HepG2 (cell line): ENCODE measurements around the gene TRAP1. TPM values are rescaled to one million over a fixed set of nuclear protein-coding genes. Genes with fewer than 3 reads are reported as not detected.

Experiments
- ATAC-seq: fragments of 200-7000 bp; cut with Tn5 transposase; 3 replicates; pipeline ENCODE4 v1.9.1; 2020; ENCODE audit warnings: mild to moderate bottlenecking, moderate library complexity
- BruUV-seq: library from RNA; stranded (reverse); fragments of 400-500 nt; replicated peaks from 2 replicates; lab custom pipeline; 2021; lab: Mats Ljungman, UMichigan
- CTCF ChIA-PET: fragments of 300-600 bp; formaldehyde crosslinking; extraction: SDS; loops from one replicate; lab custom pipeline; 2021; ENCODE audit warnings: low total read pairs, inconsistent platforms, low intra/inter-chr PET ratio; lab: Yijun Ruan, JAX
- POLR2A ChIA-PET: fragments of 350-600 bp; sonication (Branson Sonifier 250); formaldehyde crosslinking; loops from one replicate; lab custom pipeline; 2020; ENCODE audit warnings: antibody characterized with exemption, inconsistent platforms; lab: Yijun Ruan, JAX
- DNase-seq: peaks from one replicate; pipeline ENCODE4 v3.0.0-alpha.2; 2015; ENCODE audit warnings: low spot score
- FAIRE-seq: peaks from 3 replicates; lab custom pipeline; 2011; peaks lifted over from hg19 to GRCh38; lab: Jason Lieb, UNC
- H2AFZ ChIP-seq: one replicate; pipeline ENCODE4 v1.6.1; 2011; ENCODE audit warnings: low read length, inconsistent platforms
- H3K27ac ChIP-seq: fragments of 300-600 bp; 3 replicates; pipeline ENCODE4 v1.8.0; 2011; ENCODE audit warnings: mixed run types, mild to moderate bottlenecking, mixed read lengths, low read length, inconsistent platforms; ENCODE audit not compliant: insufficient read depth; ENCODE audit errors: extremely low read length
- H3K27me3 ChIP-seq, 2 experiments: fragments of 200-600 bp in 1 of 2; 2 replicates in 1 of 2; 3 replicates in 1 of 2; pipeline versions ENCODE4 v1.6.0 to v1.8.0; 2011; ENCODE audit warnings: low read length in 2 of 2, mild to moderate bottlenecking in 2 of 2, moderate library complexity in 2 of 2, inconsistent platforms in 1 of 2; ENCODE audit not compliant: insufficient read depth in 2 of 2, control insufficient read depth in 1 of 2
- H3K36me3 ChIP-seq, 2 experiments: fragments of 200-600 bp in 1 of 2; replicated peaks in 1 of 2; 2 replicates in 1 of 2; 3 replicates in 1 of 2; pipeline versions ENCODE4 v1.5.1 to v1.8.0; 2011; ENCODE audit warnings: low read length in 2 of 2, inconsistent platforms in 1 of 2; ENCODE audit not compliant: insufficient read depth in 2 of 2, control insufficient read depth in 1 of 2
- H3K4me1 ChIP-seq: 2 replicates; pipeline ENCODE4 v1.5.1; 2012; ENCODE audit warnings: low read length, inconsistent platforms; ENCODE audit not compliant: insufficient read depth
- H3K4me2 ChIP-seq: 2 replicates; pipeline ENCODE4 v1.6.0; 2011; ENCODE audit warnings: low read depth, low read length, inconsistent platforms
- H3K4me3 ChIP-seq, 3 experiments: fragments of 200-600 bp in 1 of 3; sonication (generic), shearing (Covaris generic) in 1 of 3; replicated peaks in 1 of 3; 2 replicates each; pipeline ENCODE4 v1.5.1; 2011 to 2016; ENCODE audit warnings: low read length in 3 of 3, inconsistent platforms in 2 of 3, low read depth in 2 of 3, mild to moderate bottlenecking in 2 of 3, control low read depth in 1 of 3, mixed read lengths in 1 of 3; ENCODE audit not compliant: insufficient read depth in 1 of 3
- H3K79me2 ChIP-seq: one replicate; pipeline ENCODE4 v1.6.1; 2011; ENCODE audit warnings: low read length, inconsistent platforms; ENCODE audit not compliant: insufficient read depth
- H3K9ac ChIP-seq: 2 replicates; pipeline ENCODE4 v1.6.0; 2011; ENCODE audit warnings: mild to moderate bottlenecking, low read depth, low read length, inconsistent platforms; ENCODE audit not compliant: insufficient read depth
- H3K9me3 ChIP-seq: 2 replicates; pipeline ENCODE4 v1.5.1; 2012; ENCODE audit warnings: mild to moderate bottlenecking, low read length
- H4K20me1 ChIP-seq: 2 replicates; pipeline ENCODE4 v1.6.0; 2011; ENCODE audit warnings: inconsistent platforms, mild to moderate bottlenecking, low read length, moderate library complexity; ENCODE audit not compliant: insufficient read depth
- EED ChIP-seq: sonication (generic); formaldehyde crosslinking; IDR thresholded peaks from 2 replicates; pipeline ENCODE4 v1.5.0; 2020; ENCODE audit warnings: mild to moderate bottlenecking, missing genetic modification reagents
- KLF16 ChIP-seq, 2 experiments: sonication (generic) in 1 of 2; formaldehyde crosslinking in 1 of 2; IDR thresholded peaks; 2 replicates each; pipeline versions ENCODE4 v1.6.1 to v1.8.0; 2016 to 2023; ENCODE audit warnings: missing genetic modification reagents in 2 of 2, missing compliant biosample characterization in 1 of 2
- NFE2 ChIP-seq: sonication (generic); formaldehyde crosslinking; IDR thresholded peaks from 2 replicates; pipeline ENCODE4 v1.4.0; 2020; ENCODE audit warnings: missing genetic modification reagents
- NRL ChIP-seq: sonication (generic); formaldehyde crosslinking; IDR thresholded peaks from 2 replicates; pipeline ENCODE4 v1.5.0; 2020; ENCODE audit warnings: missing genetic modification reagents, mild to moderate bottlenecking, moderate library complexity, borderline replicate concordance
- RAD21 ChIP-seq: fragments of 450-650 bp; formaldehyde crosslinking; IDR thresholded peaks from 2 replicates; pipeline ENCODE4 v1.5.0; 2020; ENCODE audit warnings: mild to moderate bottlenecking
- RFXAP ChIP-seq: sonication (generic); formaldehyde crosslinking; IDR thresholded peaks from 2 replicates; pipeline ENCODE4 v1.4.0; 2020; ENCODE audit warnings: missing genetic modification reagents, borderline replicate concordance
- SALL1 ChIP-seq: sonication (generic); formaldehyde crosslinking; IDR thresholded peaks from 2 replicates; pipeline ENCODE4 v1.8.0; 2022; ENCODE audit warnings: mild to moderate bottlenecking, missing genetic modification reagents
- TAF15 ChIP-seq: fragments of 200-400 bp; formaldehyde crosslinking; IDR thresholded peaks from one replicate; pipeline ENCODE4 v1.6.1; 2018; ENCODE audit warnings: mild to moderate bottlenecking, low read depth, low read length; ENCODE audit not compliant: poor library complexity, severe bottlenecking
- ZC3H4 ChIP-seq: sonication (generic); formaldehyde crosslinking; IDR thresholded peaks from 2 replicates; pipeline ENCODE4 v1.4.0; 2020; ENCODE audit warnings: missing genetic modification reagents, borderline replicate concordance
- ZNF329 ChIP-seq: sonication (generic); formaldehyde crosslinking; IDR thresholded peaks from 2 replicates; pipeline ENCODE4 v1.9.0; 2021; ENCODE audit warnings: low read depth, mild to moderate bottlenecking, missing genetic modification reagents
- ZNF652 ChIP-seq: IDR thresholded peaks from 2 replicates; pipeline ENCODE4 v1.6.1; 2016; ENCODE audit warnings: low read depth, borderline replicate concordance
- WGBS: methylation state at CpG from one replicate; pipeline ENCODE4 v1.1.6; 2017; ENCODE audit warnings: low lambda C conversion rate; 5-methylcytosine and 5-hydroxymethylcytosine counted together
- in situ Hi-C: cut with HindIII; loops from 2 replicates; pipeline ENCODE4 v1.10.0; 2017; ENCODE audit warnings: low pct_unique_long_range_greater_than_20kb; ENCODE audit not compliant: extremely low pct_ligation_motif_present
- intact Hi-C: fragments of 100-400 bp; cut with micrococcal nuclease; formaldehyde crosslinking; loops from one replicate; pipeline ENCODE4 v1.10.0; 2022; ENCODE audit not compliant: unreplicated experiment
- polyA plus RNA-seq, 8 experiments: library from polyadenylated mRNA; depleted of rRNA in 3 of 8; stranded (reverse) in 7 of 8; unstranded in 1 of 8; fragments of >200 nt; fragmentation: Illumina TruSeq in 4 of 8; extraction: Trizol in 4 of 8; gene quantifications; 2 replicates each; pipeline versions ENCODE4 v1.2.1 to v1.2.3, GENCODE V29; 2011 to 2016; ENCODE audit warnings: low read depth in 4 of 8, missing spikeins in 1 of 8, mixed read lengths in 1 of 8; ENCODE audit not compliant: insufficient read depth in 1 of 8
- total RNA-seq, 5 experiments: library from RNA; depleted of rRNA; stranded (reverse); fragments of >200 nt; fragmentation: Illumina TruSeq; extraction: Trizol; gene quantifications; 2 replicates each; pipeline ENCODE4 v1.2.3, GENCODE V29; 2016; ENCODE audit warnings: low read depth in 1 of 5
- TF ChIP-seq, protein P1 (sequence below): sonication (generic); formaldehyde crosslinking; IDR thresholded peaks from 2 replicates; pipeline ENCODE4 v1.4.0; 2020; ENCODE audit warnings: missing genetic modification reagents, borderline replicate concordance
- TF ChIP-seq, protein P2 (sequence below), 2 experiments: IDR thresholded peaks; 2 replicates each; pipeline ENCODE4 v1.6.1; 2011 to 2012; ENCODE audit warnings: low read length in 2 of 2, borderline replicate concordance in 1 of 2, low read depth in 1 of 2, mild to moderate bottlenecking in 1 of 2, moderate library complexity in 1 of 2

The TRAP1 gene
- total and polyA plus RNA-seq, 2 of the 13 experiments (the other 11 are each of a cell fraction or from before 2014, with no cell fraction given): 127 to 240 TPM

DNA sequence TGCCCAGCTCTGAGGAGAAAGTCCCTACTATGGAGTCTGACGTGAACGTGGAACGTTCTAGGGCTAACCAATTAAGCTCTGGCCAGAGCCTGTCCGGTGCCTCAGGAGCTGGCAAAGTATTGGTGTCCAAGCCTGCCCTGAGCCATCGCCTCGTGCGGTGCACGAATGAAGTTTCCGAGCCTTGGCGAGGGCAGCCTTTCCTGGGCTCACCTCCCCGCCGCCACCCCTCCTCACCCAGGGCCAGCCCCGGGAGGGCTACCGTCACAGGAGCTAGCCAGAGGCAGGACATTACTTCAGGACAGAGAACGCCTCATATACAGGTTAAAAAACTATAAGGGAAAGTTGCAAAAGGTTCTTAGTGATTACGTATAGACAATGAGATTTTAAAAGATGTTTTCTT is 23.6 kb upstream of the TRAP1 start (continued):
- TF ChIP-seq, protein P1, sequence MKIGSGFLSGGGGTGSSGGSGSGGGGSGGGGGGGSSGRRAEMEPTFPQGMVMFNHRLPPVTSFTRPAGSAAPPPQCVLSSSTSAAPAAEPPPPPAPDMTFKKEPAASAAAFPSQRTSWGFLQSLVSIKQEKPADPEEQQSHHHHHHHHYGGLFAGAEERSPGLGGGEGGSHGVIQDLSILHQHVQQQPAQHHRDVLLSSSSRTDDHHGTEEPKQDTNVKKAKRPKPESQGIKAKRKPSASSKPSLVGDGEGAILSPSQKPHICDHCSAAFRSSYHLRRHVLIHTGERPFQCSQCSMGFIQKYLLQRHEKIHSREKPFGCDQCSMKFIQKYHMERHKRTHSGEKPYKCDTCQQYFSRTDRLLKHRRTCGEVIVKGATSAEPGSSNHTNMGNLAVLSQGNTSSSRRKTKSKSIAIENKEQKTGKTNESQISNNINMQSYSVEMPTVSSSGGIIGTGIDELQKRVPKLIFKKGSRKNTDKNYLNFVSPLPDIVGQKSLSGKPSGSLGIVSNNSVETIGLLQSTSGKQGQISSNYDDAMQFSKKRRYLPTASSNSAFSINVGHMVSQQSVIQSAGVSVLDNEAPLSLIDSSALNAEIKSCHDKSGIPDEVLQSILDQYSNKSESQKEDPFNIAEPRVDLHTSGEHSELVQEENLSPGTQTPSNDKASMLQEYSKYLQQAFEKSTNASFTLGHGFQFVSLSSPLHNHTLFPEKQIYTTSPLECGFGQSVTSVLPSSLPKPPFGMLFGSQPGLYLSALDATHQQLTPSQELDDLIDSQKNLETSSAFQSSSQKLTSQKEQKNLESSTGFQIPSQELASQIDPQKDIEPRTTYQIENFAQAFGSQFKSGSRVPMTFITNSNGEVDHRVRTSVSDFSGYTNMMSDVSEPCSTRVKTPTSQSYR (CRISPR knock-in tag): no peak
- no peak for TF ChIP-seq TAF15
- TF ChIP-seq SALL1 (CRISPR knock-in tag): no peak
- TF ChIP-seq ZNF652 (CRISPR knock-in tag): no peak
- no peak for TF ChIP-seq NRL (CRISPR knock-in tag)

DNA sequence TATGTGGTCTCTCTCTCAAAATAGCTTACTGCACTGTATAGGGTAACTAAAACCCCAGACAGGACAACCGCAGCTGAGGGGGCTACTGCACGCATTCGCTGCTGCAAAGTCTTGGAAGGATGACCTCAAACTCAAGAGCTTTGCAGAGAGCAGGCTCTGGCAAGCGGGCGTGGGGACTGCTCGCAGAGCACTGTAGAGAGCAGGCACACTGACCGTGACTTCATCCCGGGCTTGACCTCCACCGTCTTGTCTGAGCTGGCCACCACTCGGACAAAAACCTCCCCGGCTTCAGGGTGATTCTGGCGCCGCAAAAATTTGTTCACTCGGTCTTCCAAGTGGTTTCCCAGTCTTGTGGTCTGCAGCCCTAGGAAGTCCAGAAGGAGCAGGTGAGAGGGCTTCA is 22.9 kb upstream of the TRAP1 start:
- in situ Hi-C loops: no loop called here
- DNase-seq: no peak
- no peak for FAIRE-seq
- WGBS: over 99% methylated on average over 14 of the region's 14 CpGs
- H3K4me1 ChIP-seq: no peaks in the 10 kb centered on the region
- H2AFZ ChIP-seq: no peak overlapping the region
- CTCF ChIA-PET: no interaction called here
- TF ChIP-seq ZNF329 (CRISPR knock-in tag): no peak
- no peak for TF ChIP-seq NFE2 (CRISPR knock-in tag)
- TF ChIP-seq, protein P2, sequence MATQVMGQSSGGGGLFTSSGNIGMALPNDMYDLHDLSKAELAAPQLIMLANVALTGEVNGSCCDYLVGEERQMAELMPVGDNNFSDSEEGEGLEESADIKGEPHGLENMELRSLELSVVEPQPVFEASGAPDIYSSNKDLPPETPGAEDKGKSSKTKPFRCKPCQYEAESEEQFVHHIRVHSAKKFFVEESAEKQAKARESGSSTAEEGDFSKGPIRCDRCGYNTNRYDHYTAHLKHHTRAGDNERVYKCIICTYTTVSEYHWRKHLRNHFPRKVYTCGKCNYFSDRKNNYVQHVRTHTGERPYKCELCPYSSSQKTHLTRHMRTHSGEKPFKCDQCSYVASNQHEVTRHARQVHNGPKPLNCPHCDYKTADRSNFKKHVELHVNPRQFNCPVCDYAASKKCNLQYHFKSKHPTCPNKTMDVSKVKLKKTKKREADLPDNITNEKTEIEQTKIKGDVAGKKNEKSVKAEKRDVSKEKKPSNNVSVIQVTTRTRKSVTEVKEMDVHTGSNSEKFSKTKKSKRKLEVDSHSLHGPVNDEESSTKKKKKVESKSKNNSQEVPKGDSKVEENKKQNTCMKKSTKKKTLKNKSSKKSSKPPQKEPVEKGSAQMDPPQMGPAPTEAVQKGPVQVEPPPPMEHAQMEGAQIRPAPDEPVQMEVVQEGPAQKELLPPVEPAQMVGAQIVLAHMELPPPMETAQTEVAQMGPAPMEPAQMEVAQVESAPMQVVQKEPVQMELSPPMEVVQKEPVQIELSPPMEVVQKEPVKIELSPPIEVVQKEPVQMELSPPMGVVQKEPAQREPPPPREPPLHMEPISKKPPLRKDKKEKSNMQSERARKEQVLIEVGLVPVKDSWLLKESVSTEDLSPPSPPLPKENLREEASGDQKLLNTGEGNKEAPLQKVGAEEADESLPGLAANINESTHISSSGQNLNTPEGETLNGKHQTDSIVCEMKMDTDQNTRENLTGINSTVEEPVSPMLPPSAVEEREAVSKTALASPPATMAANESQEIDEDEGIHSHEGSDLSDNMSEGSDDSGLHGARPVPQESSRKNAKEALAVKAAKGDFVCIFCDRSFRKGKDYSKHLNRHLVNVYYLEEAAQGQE (IDR thresholded peaks at IDR 0.05; ENCODE audit: borderline replicate concordance in 1 of 2, low read depth in 1 of 2, low read length in 2 of 2): no peak
- TF ChIP-seq RAD21: no peak
- TF ChIP-seq KLF16 (CRISPR knock-in tag; IDR thresholded peaks at IDR 0.05): no peak
- no peak for TF ChIP-seq ZC3H4
- no peak for TF ChIP-seq EED
- no peak for TF ChIP-seq RFXAP (CRISPR knock-in tag)
- TF ChIP-seq, all 625 proteins: peak for 0
- ATAC-seq: no peak
- Histone ChIP-seq H3K9me3 (no peaks in the 10 kb centered on the region), H3K36me3 (peaks cover 42 to 87% of the 10 kb centered on the region in 2 experiments), H4K20me1 (no peaks in the 10 kb centered on the region), H3K9ac (no peak overlapping the region), H3K4me3 (no peak overlapping the region), H3K27me3 (no peaks in the 10 kb centered on the region), H3K79me2 (no peaks in the 10 kb centered on the region), H3K27ac (no peak overlapping the region), H3K4me2 (no peak overlapping the region)
- POLR2A ChIA-PET: no interaction called here
- BruUV-seq: no TSS peak
- intact Hi-C loops: no loop called here
